OCI-M2 (cell line): ENCODE measurements around the gene FANCI.

Experiments used
- DNase-seq: peaks from one replicate; lab custom pipeline; 2025; ENCODE audit not compliant: unreplicated experiment; lab: John Stamatoyannopoulos, UW

Gene FANCI

DNA sequence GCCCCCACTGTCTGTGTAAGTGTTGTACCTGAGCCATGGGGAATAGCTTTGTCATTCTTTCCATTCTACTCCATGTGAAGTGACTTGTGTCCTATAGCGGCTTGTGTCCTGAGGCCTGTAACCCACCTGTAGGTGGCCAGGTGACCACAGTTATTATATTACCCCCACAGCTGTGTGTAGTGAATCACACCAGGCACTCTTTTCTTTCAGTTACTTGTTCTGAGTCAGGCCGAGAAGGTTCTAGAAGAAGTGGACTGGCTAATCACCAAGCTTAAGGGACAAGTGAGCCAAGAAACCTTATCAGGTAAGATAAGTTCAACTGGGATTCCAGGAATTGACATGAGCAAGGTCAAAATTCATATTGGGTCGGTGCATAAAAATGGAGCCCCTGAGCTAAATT lies 61.6 kb downstream of the FANCI start:
- no peak for DNase-seq

DNA sequence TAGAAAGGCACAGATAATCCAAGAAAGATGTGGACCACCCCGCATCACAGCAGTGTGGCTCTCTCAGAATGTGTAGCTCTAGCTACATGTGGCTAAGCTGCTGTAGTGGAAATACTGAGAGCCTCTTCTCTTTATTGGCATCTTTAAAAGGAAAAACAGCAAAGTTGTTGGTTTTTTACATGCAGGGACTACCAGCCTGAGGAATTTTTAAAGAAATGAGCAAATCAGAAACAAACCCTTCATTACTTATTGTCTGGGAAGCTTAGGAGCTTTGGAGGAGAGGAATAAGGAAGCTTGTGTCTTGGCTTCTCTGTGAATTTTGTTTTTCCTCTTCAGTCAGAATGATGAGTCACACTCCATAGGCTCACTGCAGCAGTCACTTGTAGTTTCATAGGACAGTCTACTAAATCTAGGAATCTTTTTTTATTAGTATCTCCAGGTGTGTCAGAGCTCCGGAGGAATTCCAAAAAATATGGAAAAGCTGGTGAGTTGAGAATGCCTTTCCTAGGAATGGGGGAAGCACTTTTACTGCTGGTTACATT lies 63.3 kb downstream of the FANCI start:
- DNase-seq = no peak

DNA sequence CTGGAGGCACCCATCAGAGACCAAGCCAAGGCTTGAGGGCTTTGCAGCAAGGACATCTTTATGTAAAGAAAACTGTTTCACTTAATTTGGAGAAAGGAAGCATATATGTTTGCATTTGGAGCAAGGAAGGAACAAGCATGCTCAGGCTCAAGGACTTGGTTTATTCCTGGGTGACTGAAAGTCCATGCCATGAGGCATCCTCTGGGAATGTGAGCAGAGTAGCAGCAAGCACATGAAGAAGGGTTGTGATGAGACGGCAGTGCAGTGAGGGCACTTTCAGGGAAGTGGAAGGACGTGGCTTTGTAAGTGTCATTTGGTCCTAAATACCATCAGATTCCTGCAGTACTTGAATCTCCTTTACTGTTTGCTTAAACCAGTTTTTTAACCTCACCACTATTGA lies 64.0 kb downstream of the FANCI start:
- no peak for DNase-seq

DNA sequence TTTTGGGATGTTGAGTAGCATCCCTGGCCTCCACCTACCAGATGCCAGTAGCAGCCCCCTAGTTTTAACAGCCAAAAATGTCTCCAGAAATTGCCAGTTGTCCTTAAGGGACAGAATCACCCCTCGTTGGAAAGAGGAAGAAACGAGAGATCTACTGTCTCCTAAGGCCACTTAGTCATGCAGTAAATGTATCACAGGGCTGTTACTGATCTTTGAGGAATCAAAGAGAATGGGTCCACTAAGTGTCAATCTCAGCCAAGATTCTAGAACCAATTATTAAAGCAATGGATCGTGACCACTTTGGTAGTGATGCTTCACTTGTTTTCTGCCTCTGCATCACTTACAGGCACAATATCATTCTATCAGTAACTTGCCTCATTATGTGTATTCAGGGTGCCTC lies 64.5 kb downstream of the FANCI start:
- no peak for DNase-seq

DNA sequence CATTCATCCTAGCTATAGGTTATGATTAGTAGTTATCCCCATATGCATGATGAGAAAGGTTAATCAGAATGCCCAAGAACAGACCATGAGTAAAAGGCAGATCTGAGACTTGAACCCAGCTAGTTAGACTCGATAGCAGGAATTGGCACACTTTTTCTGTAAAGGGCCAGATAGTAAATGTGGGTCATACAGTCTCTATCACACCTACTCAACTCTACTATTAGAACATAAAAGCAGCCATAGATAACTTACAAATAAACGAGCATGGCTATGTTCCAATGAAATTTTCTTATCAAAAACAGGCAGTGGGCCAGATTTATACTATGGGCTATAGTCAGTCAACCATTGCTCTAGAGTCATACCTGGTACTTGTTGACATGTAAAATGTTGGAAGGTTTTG lies 66.2 kb downstream of the FANCI start:
- no peak for DNase-seq

DNA sequence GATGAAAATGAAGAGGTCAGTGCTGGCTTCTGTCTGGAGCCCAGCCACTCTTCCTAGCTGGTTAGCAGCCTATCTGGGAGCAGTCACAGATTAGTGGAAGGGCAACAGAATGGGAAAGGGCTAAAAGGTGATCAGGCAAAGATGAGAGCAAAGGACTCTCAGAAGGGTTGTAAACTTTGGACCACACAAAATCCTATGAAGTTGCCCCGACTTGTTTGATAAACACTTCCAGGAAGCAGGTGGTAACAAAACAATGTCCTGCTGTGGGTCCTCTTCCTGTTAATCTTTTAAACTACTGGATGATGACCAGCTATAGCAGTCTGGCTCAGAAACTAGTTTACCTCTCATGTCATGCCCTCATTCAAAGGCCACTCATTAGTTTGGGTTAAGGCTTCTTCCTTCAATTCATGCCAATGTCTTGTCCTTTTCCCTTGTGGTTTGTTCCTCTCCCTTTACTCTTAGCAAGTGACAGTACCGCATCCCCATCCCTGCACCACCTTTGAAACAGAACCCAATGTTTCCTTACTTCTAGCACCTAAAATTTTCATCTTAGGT lies 71.7 kb downstream of the FANCI start:
- DNase-seq = no peak

DNA sequence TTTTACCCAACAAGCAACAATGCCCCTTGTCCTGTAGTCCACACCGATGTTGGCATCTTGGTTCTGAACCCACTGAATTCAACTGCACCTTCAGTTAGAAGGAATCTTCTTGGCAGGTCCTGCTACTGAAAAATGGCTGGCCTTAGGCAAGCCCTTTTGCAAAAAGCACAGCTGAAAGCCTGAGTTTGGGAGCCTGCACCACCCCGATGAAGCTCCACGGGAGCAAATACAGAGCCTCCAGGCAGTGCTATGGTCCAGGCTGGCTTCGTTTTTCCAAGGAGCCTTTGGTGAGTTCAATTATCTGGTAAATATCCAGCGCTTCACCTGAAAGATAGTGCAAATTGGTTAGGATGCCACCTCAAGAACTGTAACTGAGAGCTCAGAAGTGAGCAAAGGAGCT lies 72.7 kb downstream of the FANCI start:
- no peak for DNase-seq

DNA sequence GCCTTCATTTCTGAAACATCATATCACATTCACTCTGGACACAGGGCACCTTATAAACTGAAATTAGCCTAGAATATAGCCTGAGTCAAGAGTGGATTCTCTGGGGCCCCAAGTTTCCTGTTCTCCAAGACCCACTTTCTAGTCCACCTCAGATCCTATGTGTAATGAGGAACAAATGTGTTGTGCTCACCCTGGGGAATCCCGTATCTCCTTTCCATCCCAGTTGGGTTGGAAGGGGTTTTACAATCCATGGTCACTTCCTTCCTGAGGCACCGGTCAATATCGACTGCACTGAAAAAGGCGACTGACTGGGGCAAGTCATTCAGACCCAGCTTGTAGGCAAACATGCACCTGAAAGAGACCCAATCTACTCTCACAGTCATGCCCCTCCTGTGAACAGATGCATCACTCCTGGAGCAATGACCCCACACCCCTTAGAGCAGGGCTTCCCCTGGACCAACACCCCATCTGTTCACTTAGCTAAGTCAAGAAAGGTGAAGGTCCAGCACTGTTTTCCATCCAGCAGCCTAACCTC lies 73.5 kb downstream of the FANCI start:
- no peak for DNase-seq

DNA sequence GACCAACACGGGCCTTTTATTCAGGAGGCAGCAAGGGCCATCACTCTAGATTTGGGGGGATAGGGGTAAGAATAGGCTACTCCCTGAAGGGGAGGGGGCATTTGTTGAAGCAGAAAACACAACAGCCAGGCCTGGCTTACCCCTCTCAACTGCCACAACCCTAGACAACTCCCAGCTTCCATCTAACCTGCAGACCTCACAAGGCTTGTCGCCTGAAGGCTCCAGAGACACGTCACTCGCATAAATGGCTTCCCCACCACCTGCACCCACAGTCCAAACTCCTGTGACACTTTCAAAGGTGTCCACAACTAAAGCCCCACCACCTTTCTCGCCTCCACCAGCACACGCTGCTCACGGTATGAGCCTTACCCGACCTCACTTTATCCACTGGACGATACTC lies 75.9 kb downstream of the FANCI start:
- DNase-seq = no peak

DNA sequence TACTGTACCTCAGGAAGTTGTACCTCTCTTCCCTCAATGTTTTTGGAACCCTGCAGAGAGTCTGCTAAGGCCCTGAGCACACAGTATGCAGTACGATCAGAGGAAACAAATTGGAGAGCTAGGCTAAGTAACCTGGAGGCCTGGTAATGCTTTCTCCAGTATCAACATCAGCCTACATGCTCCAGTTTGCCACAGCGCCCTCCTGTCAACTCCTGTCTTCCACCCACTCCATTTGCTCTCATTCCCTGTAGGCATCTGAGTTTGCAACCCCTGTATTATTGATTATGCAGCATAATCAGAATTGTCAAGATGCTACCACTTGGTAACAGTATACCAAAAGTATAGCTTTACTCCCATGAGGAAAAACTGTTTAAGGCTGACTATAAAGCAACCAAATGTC lies 76.4 kb downstream of the FANCI start:
- no peak for DNase-seq

DNA sequence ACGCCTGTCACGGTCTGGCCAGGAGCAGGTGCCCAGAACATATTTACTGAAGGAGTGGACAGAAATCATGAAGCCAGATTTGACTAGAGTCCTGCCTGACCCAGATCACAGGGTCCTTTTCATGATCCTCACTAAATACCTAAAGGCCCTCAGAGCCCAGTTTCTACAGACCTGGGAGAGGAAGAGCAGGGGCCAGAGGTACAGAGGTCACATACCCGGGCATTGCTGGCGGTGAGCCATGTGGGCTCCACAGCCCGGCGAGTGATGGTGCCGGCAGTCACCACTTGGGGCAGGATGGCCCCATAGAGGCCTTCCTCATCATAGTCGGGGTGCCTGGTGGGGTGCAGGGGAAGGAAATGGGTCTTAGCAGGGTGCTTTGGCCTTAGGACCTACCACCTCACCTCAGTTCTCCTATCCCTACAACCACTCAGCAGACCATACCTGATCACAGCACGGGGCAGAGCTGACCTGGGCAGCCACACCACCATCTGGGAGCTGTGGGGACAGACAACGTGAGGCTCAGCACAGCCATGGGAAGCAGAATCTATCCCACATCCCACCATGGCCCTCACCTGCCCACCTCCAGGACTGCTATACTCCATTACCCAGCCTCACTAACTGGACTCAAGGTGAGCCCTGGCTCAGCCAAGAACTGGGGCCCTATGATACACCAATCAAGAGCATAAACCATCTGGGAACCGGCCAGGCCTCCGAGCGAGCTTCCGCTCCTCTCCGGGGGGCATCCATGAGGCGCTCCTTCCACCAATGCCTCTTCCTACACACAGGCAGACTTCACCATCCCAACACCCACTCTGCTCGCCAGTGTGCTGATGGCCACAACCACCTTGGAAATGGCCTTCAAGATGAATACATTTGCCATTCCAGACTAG lies 78.0 kb downstream of the FANCI start:
- DNase-seq = no peak

DNA sequence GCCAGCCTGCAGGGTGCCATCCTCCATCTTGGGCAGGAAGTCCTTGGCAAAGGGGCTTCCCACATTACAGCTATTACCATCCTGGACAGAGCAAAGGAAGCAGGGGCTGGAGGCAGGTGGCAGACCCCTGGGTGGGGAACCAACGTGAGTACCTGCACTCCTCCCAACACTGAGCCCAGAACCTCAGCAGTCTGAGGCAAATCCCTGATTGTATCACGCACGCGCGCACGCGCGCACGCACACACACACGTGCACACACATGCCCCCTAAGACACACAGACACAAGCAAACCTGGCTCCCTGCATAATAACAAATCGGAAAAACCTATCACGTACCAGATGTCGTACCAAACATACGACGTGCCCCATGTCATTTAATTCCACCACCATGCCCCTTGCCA lies 79.0 kb downstream of the FANCI start:
- no peak for DNase-seq

DNA sequence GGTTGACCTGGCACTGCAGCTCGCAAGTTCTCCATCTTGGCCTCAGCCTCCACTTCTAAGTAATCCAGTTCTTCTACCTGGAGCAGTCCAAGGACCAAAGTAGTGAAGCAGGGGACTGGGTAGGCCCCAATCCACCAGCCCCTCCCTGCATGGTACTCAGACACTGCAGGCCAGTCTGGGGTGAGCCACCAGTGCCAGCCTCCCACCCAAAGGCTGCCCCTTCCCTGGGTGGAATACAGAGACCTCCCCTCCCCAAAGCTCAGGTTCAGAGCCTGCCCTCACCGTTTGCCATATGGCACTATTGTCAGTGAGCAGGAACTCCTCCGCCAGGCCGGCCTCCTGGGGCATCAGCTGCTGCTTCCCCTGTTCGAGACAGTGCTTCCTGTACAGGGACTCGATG lies 80.0 kb downstream of the FANCI start:
- DNase-seq = no peak

DNA sequence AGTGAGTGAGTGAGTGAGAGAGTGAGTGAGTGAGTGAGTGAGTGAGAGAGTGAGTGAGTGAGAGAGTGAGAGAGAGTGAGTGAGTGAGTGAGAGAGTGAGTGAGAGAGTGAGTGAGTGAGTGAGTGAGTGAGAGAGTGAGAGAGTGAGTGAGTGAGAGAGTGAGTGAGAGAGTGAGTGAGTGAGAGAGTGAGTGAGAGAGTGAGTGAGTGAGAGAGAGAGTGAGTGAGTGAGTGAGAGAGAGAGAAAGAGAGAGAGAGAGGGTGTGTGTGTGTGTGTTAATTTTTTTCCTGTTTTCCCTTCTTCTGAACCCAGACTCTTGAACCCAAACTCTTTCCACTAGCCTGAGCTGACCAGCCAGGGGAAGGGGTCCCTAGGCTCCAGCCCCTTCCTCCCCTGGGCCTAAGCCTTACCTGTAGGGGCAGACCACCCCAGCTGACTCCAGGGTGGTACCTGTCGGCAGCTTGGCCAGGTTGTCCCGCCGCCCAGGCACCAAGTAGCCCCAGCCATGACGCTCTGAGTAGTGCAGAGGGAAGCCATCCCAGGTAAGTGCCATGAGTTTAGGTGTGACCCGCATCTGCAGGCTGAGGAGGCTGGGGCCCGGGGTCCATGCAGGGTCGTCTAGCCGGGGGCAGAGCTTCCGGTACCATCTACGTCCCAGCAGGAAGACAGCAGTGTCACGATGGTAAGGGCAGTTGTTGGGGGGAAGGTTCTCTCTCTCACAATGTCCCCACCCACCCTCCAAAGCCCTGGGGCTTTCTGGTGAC lies 81.4 kb downstream of the FANCI start:
- no peak for DNase-seq

DNA sequence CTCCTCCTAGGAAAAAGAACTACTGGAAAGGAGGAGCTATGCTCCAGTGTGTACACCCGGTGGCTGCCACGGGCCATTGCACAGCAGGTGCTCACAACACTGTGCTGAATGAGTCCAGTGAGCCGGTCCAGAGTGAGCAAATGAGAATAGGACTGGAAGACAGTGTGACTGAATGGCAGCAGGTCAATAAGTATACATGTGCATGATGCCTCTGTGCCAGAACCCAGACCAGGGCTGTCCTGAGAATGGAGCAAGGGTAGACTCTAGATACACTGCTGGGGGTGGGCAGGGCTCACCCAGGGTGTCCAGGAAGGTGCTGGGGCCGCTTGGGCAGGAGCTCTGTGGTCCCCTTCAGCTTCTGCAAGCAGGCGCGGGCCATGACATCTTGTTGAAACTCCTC lies 82.5 kb downstream of the FANCI start:
- no peak for DNase-seq

DNA sequence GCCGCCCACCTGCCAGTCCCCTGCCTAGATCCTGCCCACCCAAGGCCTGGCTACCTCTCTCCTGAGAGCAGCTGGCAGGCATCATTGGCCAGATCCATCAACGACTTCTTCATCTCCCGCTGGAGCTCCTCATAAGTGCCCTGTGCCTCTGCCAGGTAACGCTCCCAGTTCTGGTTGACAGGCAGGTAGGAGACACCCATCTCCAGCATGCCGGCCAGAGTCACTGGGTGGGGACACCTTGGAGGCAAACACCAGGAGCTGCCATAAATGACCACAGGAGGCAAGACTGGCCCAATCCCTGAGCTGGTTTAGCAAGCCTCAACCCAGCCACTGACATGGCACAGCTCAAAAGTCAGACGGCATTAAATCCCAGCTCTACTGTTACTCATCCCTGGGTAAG lies 83.3 kb downstream of the FANCI start:
- DNase-seq = no peak

DNA sequence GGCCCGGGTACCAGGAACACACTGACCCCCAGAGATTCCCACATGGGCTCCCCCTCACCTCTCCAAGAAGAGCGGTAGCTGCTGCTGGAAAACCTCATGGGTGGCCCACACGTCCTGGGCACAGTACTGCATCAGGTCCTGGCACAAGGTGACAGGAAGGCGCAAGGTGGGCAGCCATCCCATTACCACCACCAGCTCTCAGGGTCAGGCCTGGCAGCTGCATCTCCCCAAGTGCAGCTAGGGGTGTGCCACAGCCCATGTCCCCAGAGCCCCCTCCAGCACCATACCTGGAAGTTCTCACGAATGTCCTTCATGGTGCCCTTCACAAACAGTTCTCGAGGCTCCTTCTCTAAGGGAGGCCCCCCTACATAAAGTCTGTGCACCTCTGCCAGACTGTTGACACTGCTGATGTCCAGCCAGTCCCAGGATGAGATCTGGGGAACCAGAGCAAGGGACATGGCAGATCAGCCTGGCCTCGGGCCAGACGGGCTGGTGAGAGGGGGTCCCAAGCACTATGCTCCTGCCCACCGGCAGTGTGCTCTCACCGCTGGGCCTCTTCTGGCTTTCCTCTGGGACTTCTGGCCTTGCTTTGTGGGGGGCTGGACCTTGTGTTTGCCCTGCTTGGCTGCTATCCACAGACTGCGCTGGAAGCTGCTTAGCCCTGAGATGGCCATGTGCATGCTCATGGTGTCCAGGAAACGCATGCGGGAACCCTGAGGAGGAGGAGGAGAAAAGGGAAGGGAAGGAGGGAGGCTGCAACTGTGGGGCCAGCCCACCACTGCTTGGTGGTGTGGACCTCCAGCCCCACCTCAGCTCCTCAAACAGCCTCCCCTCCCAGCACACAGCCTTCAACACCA lies 84.8 kb downstream of the FANCI start:
- DNase-seq = no peak

DNA sequence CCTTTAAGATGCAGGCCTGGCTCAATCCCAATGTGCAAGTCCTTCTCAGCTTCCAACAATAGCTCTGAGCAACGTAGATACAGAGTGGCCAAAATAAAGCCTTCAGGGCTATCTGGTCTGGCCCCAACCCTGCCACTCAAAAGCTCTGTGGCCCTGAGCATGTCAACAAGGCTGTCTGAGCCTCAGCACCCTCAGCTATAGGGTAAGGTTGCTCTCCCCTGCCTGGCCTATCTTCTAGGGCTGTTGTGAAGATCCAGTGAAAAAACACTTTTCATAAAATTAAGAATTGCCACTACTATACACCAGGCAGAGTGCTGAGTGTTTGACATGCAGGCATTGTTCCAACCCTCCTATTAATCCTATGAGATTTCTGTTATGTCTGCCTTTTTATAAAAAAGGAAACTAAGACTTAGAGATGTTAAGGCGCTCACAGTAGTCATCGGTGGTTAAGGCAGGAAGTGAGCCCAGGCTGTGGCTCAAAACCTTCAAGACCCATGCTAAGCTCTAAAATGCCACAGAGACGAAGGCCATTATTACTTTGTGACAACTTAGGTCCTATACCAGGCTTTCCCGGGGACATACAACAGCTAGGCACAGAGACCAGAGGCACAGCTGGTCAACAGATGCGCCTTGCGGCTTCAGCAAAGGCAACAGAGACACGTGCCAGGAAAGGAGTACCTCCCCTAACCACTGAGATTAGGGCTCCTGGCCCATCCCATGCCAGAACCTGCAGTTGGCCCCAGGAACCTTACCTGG lies 85.7 kb downstream of the FANCI start:
- no peak for DNase-seq

DNA sequence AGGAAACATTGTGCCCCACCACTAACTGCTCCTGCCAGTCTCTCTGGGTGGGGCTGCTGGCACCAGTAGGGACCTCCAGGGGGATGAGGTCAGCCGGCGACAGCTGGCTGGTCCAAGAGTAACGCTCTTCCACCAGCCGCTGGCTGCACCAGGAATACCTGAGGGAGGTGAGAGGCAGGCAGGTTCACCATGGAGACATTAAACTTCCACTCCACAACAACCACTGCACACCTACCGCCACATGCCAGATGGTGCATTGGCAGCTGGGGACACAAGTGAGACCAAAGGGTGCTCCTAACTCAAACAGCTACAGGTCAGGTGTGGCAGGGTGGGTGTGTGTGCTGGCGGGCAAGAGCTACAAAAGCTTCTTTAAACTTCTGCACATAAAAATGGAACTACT lies 86.3 kb downstream of the FANCI start:
- no peak for DNase-seq
